Fibroblast of lung (primary cell): ENCODE data around the gene GOT2. TPM values are rescaled to one million over a fixed set of nuclear protein-coding genes. Genes with fewer than 3 reads are reported as not detected.
A peak's percentile ranks its signal among the peaks of the same experiment; 100 is the strongest.

Source experiments
- DNase-seq, 2 donors: peaks; one replicate each; pipeline versions ENCODE4 v3.0.0 to v3.0.0-alpha.2; 2010; ENCODE audit warnings: low read depth in 2 of 2
- H2AFZ ChIP-seq: 2 replicates; pipeline ENCODE4 v1.5.1; 2012; ENCODE audit warnings: low read length, control low read depth, inconsistent platforms
- H3K27ac ChIP-seq: 2 replicates; pipeline ENCODE4 v1.5.1; 2011; ENCODE audit warnings: low read length, control low read depth; ENCODE audit not compliant: insufficient read depth
- H3K27me3 ChIP-seq: 2 replicates; pipeline ENCODE4 v1.5.1; 2011; ENCODE audit warnings: mild to moderate bottlenecking, low read length; ENCODE audit not compliant: control insufficient read depth, insufficient read depth
- H3K36me3 ChIP-seq: 2 replicates; pipeline ENCODE4 v1.5.1; 2011; ENCODE audit warnings: low read length; ENCODE audit not compliant: control insufficient read depth, insufficient read depth
- H3K4me1 ChIP-seq: 2 replicates; pipeline ENCODE4 v1.5.1; 2011; ENCODE audit warnings: low read length; ENCODE audit not compliant: control insufficient read depth, insufficient read depth; ENCODE audit errors: extremely low read depth
- H3K4me2 ChIP-seq: 2 replicates; pipeline ENCODE4 v1.5.1; 2011; ENCODE audit warnings: low read length, control low read depth; ENCODE audit not compliant: insufficient read depth; ENCODE audit errors: extremely low read depth
- H3K4me3 ChIP-seq, 4 experiments: fragments of 200-600 bp in 1 of 4; sonication (generic) in 1 of 4; replicated peaks in 1 of 4; 2 replicates each; pipeline ENCODE4 v1.5.1; 2011 to 2016; ENCODE audit warnings: low read length in 4 of 4, low read depth in 3 of 4, mild to moderate bottlenecking in 3 of 4, control low read depth in 2 of 4, inconsistent platforms in 1 of 4, mixed read lengths in 1 of 4; ENCODE audit not compliant: insufficient read depth in 1 of 4; ENCODE audit errors: control extremely low read depth in 1 of 4
- H3K79me2 ChIP-seq: 2 replicates; pipeline ENCODE4 v1.5.1; 2012; ENCODE audit warnings: mild to moderate bottlenecking, low read length, inconsistent platforms; ENCODE audit not compliant: control insufficient read depth, insufficient read depth
- H3K9ac ChIP-seq: 2 replicates; pipeline ENCODE4 v1.5.1; 2011; ENCODE audit warnings: mild to moderate bottlenecking, low read length, control low read depth; ENCODE audit not compliant: insufficient read depth
- H3K9me3 ChIP-seq: 2 replicates; pipeline ENCODE4 v1.5.1; 2012; ENCODE audit warnings: low read depth, low read length; ENCODE audit not compliant: control insufficient read depth, insufficient read depth
- H4K20me1 ChIP-seq: 2 replicates; pipeline ENCODE4 v1.5.1; 2011; ENCODE audit warnings: low read length; ENCODE audit not compliant: control insufficient read depth, insufficient read depth; ENCODE audit errors: extremely low read depth
- EZH2 ChIP-seq: IDR thresholded peaks from 2 replicates; pipeline ENCODE4 v1.5.1; 2012; ENCODE audit warnings: low read length, control low read depth, mild to moderate bottlenecking; ENCODE audit errors: missing control alignments
- polyA plus RNA-seq, 2 donors: library from polyadenylated mRNA; depleted of rRNA in 1 of 2; stranded (reverse) in 1 of 2; unstranded in 1 of 2; fragments of >200 nt; gene quantifications; 2 replicates each; pipeline ENCODE4 v1.2.1, GENCODE V29; 2011 to 2012; ENCODE audit warnings: missing spikeins in 1 of 2
- total RNA-seq: library from RNA; depleted of rRNA; stranded (reverse); fragments of >200 nt; gene quantifications from 2 replicates; pipeline ENCODE4 v1.2.1, GENCODE V29; 2014
- TF ChIP-seq, protein P1 (sequence below), 2 donors: IDR thresholded peaks in 1 of 2; conservative IDR thresholded peaks in 1 of 2; 1 replicate in 1 of 2; 2 replicates in 1 of 2; pipeline ENCODE4 v1.5.1; 2011 to 2012; ENCODE audit warnings: low read length in 2 of 2, control low read depth in 1 of 2, inconsistent platforms in 1 of 2, low read depth in 1 of 2, mild to moderate bottlenecking in 1 of 2

GOT2 gene
- total and polyA plus RNA-seq, 2 donors (not counting 1 experiment from before 2014, with no cell fraction given) = 39.3 to 53.9 TPM

DNA sequence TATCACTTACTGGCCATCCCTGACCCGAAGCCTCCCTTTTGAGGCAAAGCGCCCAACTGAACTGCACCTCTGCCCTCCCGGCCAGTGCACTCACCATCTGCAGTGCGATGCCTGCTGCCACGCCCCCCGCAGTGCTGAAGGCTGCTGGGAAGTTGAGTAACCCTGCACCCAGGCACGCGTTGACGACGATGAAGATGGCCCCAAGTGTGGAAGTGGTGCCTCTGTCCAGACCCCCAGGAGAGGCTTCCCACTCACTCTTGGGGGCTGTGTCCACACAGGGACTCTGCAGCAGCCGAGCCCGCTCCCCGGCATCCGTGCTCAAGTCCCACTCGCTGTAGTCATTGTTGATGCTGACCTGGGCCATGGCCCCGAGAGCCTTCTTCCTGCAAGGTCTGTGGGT is 54.4 kb downstream of the GOT2 start:
- H3K36me3 ChIP-seq = peaks cover 6% of the 10 kb centered on the region
- no peaks in the 10 kb centered on the region for H3K9me3 ChIP-seq
- H3K4me3 ChIP-seq = no peak overlapping the region
- no peak overlapping the region for H3K4me2 ChIP-seq
- H3K9ac ChIP-seq = no peak overlapping the region
- peaks cover 3% of the 10 kb centered on the region for H3K79me2 ChIP-seq
- peaks cover 2% of the 10 kb centered on the region for H3K4me1 ChIP-seq
- no peak for TF ChIP-seq EZH2
- TF ChIP-seq, protein P1, sequence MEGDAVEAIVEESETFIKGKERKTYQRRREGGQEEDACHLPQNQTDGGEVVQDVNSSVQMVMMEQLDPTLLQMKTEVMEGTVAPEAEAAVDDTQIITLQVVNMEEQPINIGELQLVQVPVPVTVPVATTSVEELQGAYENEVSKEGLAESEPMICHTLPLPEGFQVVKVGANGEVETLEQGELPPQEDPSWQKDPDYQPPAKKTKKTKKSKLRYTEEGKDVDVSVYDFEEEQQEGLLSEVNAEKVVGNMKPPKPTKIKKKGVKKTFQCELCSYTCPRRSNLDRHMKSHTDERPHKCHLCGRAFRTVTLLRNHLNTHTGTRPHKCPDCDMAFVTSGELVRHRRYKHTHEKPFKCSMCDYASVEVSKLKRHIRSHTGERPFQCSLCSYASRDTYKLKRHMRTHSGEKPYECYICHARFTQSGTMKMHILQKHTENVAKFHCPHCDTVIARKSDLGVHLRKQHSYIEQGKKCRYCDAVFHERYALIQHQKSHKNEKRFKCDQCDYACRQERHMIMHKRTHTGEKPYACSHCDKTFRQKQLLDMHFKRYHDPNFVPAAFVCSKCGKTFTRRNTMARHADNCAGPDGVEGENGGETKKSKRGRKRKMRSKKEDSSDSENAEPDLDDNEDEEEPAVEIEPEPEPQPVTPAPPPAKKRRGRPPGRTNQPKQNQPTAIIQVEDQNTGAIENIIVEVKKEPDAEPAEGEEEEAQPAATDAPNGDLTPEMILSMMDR (conservative IDR thresholded peaks at IDR 0.05 in 1 of 2, IDR thresholded peaks at IDR 0.05 in 1 of 2; ENCODE audit: low read depth in 1 of 2, low read length in 2 of 2) = no peak
- H2AFZ ChIP-seq = no peak overlapping the region
- no peaks in the 10 kb centered on the region for H3K27me3 ChIP-seq
- H4K20me1 ChIP-seq = no peaks in the 10 kb centered on the region
- DNase-seq = no peak
- no peak overlapping the region for H3K27ac ChIP-seq

DNA sequence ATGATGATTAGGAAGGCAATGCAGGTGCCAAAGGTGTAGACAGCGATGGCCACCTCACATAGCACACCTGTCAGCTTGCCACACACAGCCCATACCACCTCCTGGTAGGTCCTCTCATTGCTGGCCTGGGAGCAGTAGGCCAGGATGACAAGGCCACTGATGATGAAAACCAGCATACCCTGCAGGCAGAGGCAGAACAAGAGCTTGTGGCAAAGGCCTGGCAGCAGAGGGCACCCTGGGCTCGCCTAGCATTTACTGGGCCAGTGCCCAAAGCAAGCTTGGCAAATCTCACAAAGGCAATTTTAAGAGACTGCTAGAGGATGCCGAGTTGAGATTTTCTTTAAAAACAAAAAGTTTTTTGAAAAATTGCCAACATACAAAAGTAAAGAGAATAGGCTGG is 55.4 kb downstream of the GOT2 start:
- no peak overlapping the region for H2AFZ ChIP-seq
- no peaks in the 10 kb centered on the region for H3K79me2 ChIP-seq
- H3K27ac ChIP-seq = no peak overlapping the region
- peaks cover under 1% of the 10 kb centered on the region for H3K4me1 ChIP-seq
- TF ChIP-seq, protein P1 (conservative IDR thresholded peaks at IDR 0.05 in 1 of 2, IDR thresholded peaks at IDR 0.05 in 1 of 2; ENCODE audit: low read depth in 1 of 2, low read length in 2 of 2) = peak in 1 of 2 donors; percentile 22
- no peak for TF ChIP-seq EZH2
- H3K9me3 ChIP-seq = no peaks in the 10 kb centered on the region
- H3K27me3 ChIP-seq = no peaks in the 10 kb centered on the region
- H3K4me2 ChIP-seq = no peak overlapping the region
- no peaks in the 10 kb centered on the region for H4K20me1 ChIP-seq
- peak in 1 of 2 donors; percentile 24 for DNase-seq
- H3K4me3 ChIP-seq = no peak overlapping the region
- H3K36me3 ChIP-seq = peaks cover 6% of the 10 kb centered on the region
- H3K9ac ChIP-seq = no peak overlapping the region

DNA sequence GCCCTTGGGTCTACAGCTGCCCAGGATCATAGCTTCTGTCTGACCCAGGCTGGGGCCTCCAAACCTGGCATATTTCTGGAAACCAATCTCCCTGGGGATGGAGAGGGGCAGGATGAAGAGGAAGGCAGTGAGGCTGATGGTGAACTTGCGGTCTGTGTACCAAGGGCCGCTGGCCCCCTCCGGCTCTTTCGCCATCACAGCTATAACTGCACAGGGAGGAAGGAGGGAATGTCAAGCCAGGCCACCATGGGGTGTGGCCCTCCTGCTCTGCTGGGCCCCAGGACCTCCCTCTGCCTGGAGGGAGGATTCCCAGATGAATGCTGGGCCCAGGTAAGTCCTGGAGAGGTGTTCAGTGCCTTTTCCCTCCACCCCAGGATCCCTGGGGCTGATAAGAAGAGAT is 55.8 kb downstream of the GOT2 start:
- H2AFZ ChIP-seq = no peak overlapping the region
- H3K79me2 ChIP-seq = no peaks in the 10 kb centered on the region
- no peaks in the 10 kb centered on the region for H4K20me1 ChIP-seq
- H3K4me3 ChIP-seq = no peak overlapping the region
- no peak overlapping the region for H3K27ac ChIP-seq
- no peak overlapping the region for H3K4me2 ChIP-seq
- H3K36me3 ChIP-seq = peaks cover 6% of the 10 kb centered on the region
- no peak overlapping the region for H3K9ac ChIP-seq
- H3K27me3 ChIP-seq = no peaks in the 10 kb centered on the region
- TF ChIP-seq, protein P1 (conservative IDR thresholded peaks at IDR 0.05 in 1 of 2, IDR thresholded peaks at IDR 0.05 in 1 of 2; ENCODE audit: low read depth in 1 of 2, low read length in 2 of 2) = no peak
- TF ChIP-seq EZH2 = no peak
- H3K9me3 ChIP-seq = no peaks in the 10 kb centered on the region
- no peaks in the 10 kb centered on the region for H3K4me1 ChIP-seq
- DNase-seq = no peak
